ENCODE data around the gene DNER. TPM values are rescaled to one million over a fixed set of nuclear protein-coding genes. Genes with fewer than 3 reads are reported as not detected.

DNER gene
- total and polyA plus RNA-seq, 10 of the 15 experiments (the other 5 are each of a cell fraction or from before 2014, with no cell fraction given) = 0.04 to 0.08 (median 0.07) TPM; not detected in 7

- no peak for TF ChIP-seq PRDM15 (CRISPR knock-in tag; IDR thresholded peaks at IDR 0.05)
- TF ChIP-seq IRF3 (IDR thresholded peaks at IDR 0.05) = no peak
- TF ChIP-seq BACH1 (IDR thresholded peaks at IDR 0.05; ENCODE audit: borderline replicate concordance) = no peak
- no peak for TF ChIP-seq MEF2B (IDR thresholded peaks at IDR 0.05; ENCODE audit: partially characterized antibody, poor library complexity, severe bottlenecking)
- no peak for TF ChIP-seq TBL1XR1 (IDR thresholded peaks at IDR 0.05; ENCODE audit: low read depth, low read length)
- no peak for TF ChIP-seq TCF12 (IDR thresholded peaks at IDR 0.05; ENCODE audit: low read depth, low read length)
- TF ChIP-seq CEBPZ (IDR thresholded peaks at IDR 0.05; ENCODE audit: low read depth, low read length) = no peak
- TF ChIP-seq RFX5 (IDR thresholded peaks at IDR 0.05; ENCODE audit: low read depth, low read length) = no peak
- no peak for TF ChIP-seq PBX3 (IDR thresholded peaks at IDR 0.05; ENCODE audit: insufficient replicate concordance, low read depth, low read length)
Measured at GRCh38 chr2:229350883-229351282, 363.5 kb downstream of the DNER start (continued).
